SH-SY5Y (cell line): ENCODE data around the gene WWOX.

Experiments
- GATA2 ChIP-seq: IDR thresholded peaks from 2 replicates; pipeline ENCODE4 v1.6.1; 2011; ENCODE audit warnings: mild to moderate bottlenecking, low read depth, low read length
- GATA3 ChIP-seq: IDR thresholded peaks from 2 replicates; pipeline ENCODE4 v1.6.1; 2011; ENCODE audit warnings: low read depth, mild to moderate bottlenecking, low read length, moderate library complexity

GRCh38 chr16:78271981-78272380 is 172.5 kb downstream of the WWOX start:
- TF ChIP-seq GATA3, result no peak
- TF ChIP-seq GATA2, result no peak
